Measurements from ENCODE around the gene KIZ.

The KIZ gene

GRCh38 chr20:21089391-21089790 is 36.5 kb upstream of the KIZ start:
- Mint-ChIP-seq H3K27me3 (ENCODE audit: low read depth, poor library complexity) (peaks cover 21% of the 10 kb centered on the region), H3K27ac (no peak overlapping the region), H3K4me3 (no peak overlapping the region), H3K9me3 (no peaks in the 10 kb centered on the region), H3K4me1 (peaks cover 14% of the 10 kb centered on the region), H3K36me3 (ENCODE audit: low read depth) (no peaks in the 10 kb centered on the region)
- TF ChIP-seq CTCF (IDR thresholded peaks at IDR 0.05) = no peak
- DNase-seq = no peak

DNA sequence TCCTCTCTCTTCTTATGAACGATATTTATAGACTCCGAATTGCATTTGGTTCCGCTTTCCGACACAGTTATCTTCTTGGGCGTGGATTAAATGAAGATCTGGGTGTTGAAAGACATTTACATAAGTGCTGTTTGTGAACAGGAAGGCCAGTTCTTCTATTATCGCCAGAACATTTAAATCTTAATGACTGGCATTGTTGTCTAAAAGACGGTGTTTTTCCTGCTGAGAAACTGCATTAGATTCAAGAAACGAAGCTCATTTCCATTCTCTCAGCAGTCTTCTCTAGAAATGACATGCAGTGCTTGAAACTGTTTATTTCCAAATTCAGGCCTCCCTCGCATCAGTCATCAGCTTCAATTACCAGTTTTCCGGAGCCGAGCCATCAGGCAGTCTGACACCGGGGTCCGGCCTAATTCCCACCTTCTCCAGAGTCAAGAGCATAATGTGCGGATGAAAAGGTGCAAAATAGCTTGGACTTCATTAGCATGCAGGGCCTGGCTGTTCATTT is 35.7 kb upstream of the KIZ start:
- DNase-seq = no peak
- Mint-ChIP-seq H3K27me3 (ENCODE audit: low read depth, poor library complexity) (peaks cover 21% of the 10 kb centered on the region), H3K27ac (no peak overlapping the region)

GRCh38 chr20:21090721-21091120 is 35.2 kb upstream of the KIZ start:
- peaks cover 14% of the 10 kb centered on the region for H3K4me1 Mint-ChIP-seq
- no peak overlapping the region for H3K4me3 Mint-ChIP-seq
- no peaks in the 10 kb centered on the region for H3K9me3 Mint-ChIP-seq
- no peak overlapping the region for H3K27ac Mint-ChIP-seq
- no peak for DNase-seq
- H3K36me3 Mint-ChIP-seq (ENCODE audit: low read depth) = no peaks in the 10 kb centered on the region
- TF ChIP-seq CTCF (IDR thresholded peaks at IDR 0.05) = no peak
- H3K27me3 Mint-ChIP-seq (ENCODE audit: low read depth, poor library complexity) = peaks cover 24% of the 10 kb centered on the region

More for the DNA sequence above, 35.7 kb upstream of the KIZ start:
- peaks cover 14% of the 10 kb centered on the region for H3K4me1 Mint-ChIP-seq
- H3K9me3 Mint-ChIP-seq = no peaks in the 10 kb centered on the region
- no peak for TF ChIP-seq CTCF (IDR thresholded peaks at IDR 0.05)
- no peak overlapping the region for H3K4me3 Mint-ChIP-seq
- no peaks in the 10 kb centered on the region for H3K36me3 Mint-ChIP-seq (ENCODE audit: low read depth)

DNA sequence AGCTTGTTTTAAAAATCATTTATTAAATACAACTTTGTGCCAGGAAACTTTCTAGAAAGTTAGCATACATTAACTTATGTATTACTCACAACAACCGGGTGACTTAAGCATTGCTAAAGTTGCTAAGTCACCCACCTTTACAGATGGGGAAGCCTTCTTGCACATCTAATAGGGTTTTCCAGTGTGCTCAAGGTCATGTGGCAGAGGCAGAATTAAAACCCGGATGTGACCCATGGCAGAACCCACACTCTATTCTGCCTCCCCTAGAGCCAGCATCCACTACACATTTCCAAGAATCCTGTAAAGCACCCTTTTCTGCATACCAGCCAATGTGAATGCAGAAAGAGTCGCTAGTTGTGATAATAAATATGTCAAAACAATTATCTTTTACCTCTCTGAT is 33.1 kb upstream of the KIZ start:
- TF ChIP-seq CTCF (IDR thresholded peaks at IDR 0.05) = no peak
- H3K4me1 Mint-ChIP-seq = peaks cover 14% of the 10 kb centered on the region
- peaks cover 40% of the 10 kb centered on the region for H3K27me3 Mint-ChIP-seq (ENCODE audit: low read depth, poor library complexity)
- no peaks in the 10 kb centered on the region for H3K9me3 Mint-ChIP-seq
- no peaks in the 10 kb centered on the region for H3K36me3 Mint-ChIP-seq (ENCODE audit: low read depth)
- H3K4me3 Mint-ChIP-seq = no peak overlapping the region
- H3K27ac Mint-ChIP-seq = no peak overlapping the region
- DNase-seq = no peak

- no peak for DNase-seq
- H3K27ac Mint-ChIP-seq = no peak overlapping the region
- H3K27me3 Mint-ChIP-seq (ENCODE audit: low read depth, poor library complexity) = peaks cover 69% of the 10 kb centered on the region
- peaks cover 12% of the 10 kb centered on the region for H3K4me1 Mint-ChIP-seq
- no peaks in the 10 kb centered on the region for H3K9me3 Mint-ChIP-seq
- no peak for TF ChIP-seq CTCF (IDR thresholded peaks at IDR 0.05)
- no peak overlapping the region for H3K4me3 Mint-ChIP-seq
- H3K36me3 Mint-ChIP-seq (ENCODE audit: low read depth) = no peaks in the 10 kb centered on the region
Observed at GRCh38 chr20:21096321-21097043, 29.4 kb upstream of the KIZ start.

Measured in nephron progenitor cell (in vitro differentiated cells).